Neural progenitor cell (in vitro differentiated cells): ENCODE measurements around the gene PACSIN2. TPM values are rescaled to one million over a fixed set of nuclear protein-coding genes. Genes with fewer than 3 reads are reported as not detected.

Experiments
- DNase-seq: peaks from one replicate; pipeline ENCODE4 v3.0.0-alpha.2; 2016; ENCODE audit warnings: low spot score
- H2AFZ ChIP-seq: fragments of 200-600 bp; sonication (generic); replicated peaks from 2 replicates; pipeline ENCODE4 v1.6.1; 2016; ENCODE audit warnings: antibody characterized with exemption
- H3F3A ChIP-seq: fragments of 200-600 bp; sonication (generic); 2 replicates; pipeline ENCODE4 v1.6.1; 2016; ENCODE audit warnings: antibody characterized with exemption, low read depth
- H3K27ac ChIP-seq: fragments of 200-600 bp; sonication (generic); 2 replicates; pipeline ENCODE4 v1.5.1; 2016; ENCODE audit warnings: mild to moderate bottlenecking
- H3K27me3 ChIP-seq: fragments of 200-600 bp; sonication (generic); 2 replicates; pipeline ENCODE4 v1.6.1; 2016; ENCODE audit warnings: mild to moderate bottlenecking, moderate library complexity
- H3K36me3 ChIP-seq: fragments of 200-600 bp; sonication (generic); 2 replicates; pipeline ENCODE4 v1.5.1; 2016
- H3K4me1 ChIP-seq: fragments of 200-600 bp; sonication (generic); 2 replicates; pipeline ENCODE4 v1.6.1; 2016; ENCODE audit warnings: mixed run types
- H3K4me2 ChIP-seq: fragments of 200-600 bp; sonication (generic); 2 replicates; pipeline ENCODE4 v1.6.1; 2016
- H3K4me3 ChIP-seq: fragments of 200-600 bp; sonication (generic); 2 replicates; pipeline ENCODE4 v1.5.1; 2016
- H3K79me2 ChIP-seq: fragments of 200-600 bp; sonication (generic); 2 replicates; pipeline ENCODE4 v1.6.1; 2016; ENCODE audit warnings: low read depth
- H3K9ac ChIP-seq: fragments of 200-600 bp; sonication (generic); 2 replicates; pipeline ENCODE4 v1.6.1; 2016
- H3K9me3 ChIP-seq: fragments of 200-600 bp; sonication (generic); 2 replicates; pipeline ENCODE4 v1.5.1; 2016; ENCODE audit warnings: low read depth
- H4K20me1 ChIP-seq: fragments of 200-600 bp; sonication (generic); 2 replicates; pipeline ENCODE4 v1.6.1; 2016; ENCODE audit warnings: low read depth
- H3K27ac Mint-ChIP-seq: 3 replicates; pipeline ENCODE4 v1.8.0; 2021; ENCODE audit warnings: mixed read lengths
- H3K27me3 Mint-ChIP-seq: 2 replicates; pipeline ENCODE4 v1.8.0; 2022; ENCODE audit warnings: low read depth, mild to moderate bottlenecking, inconsistent platforms, moderate library complexity, mixed read lengths; ENCODE audit not compliant: insufficient read depth
- H3K36me3 Mint-ChIP-seq: 3 replicates; pipeline ENCODE4 v1.8.0; 2021; ENCODE audit warnings: mixed read lengths
- H3K4me1 Mint-ChIP-seq: 3 replicates; pipeline ENCODE4 v1.8.0; 2021; ENCODE audit warnings: mixed read lengths
- H3K4me3 Mint-ChIP-seq: 3 replicates; pipeline ENCODE4 v1.8.0; 2021; ENCODE audit warnings: mild to moderate bottlenecking, moderate library complexity, mixed read lengths
- H3K9me3 Mint-ChIP-seq: 3 replicates; pipeline ENCODE4 v1.8.0; 2020; ENCODE audit warnings: mixed read lengths
- EZH2 ChIP-seq: fragments of 200-600 bp; sonication (generic); IDR thresholded peaks from 2 replicates; pipeline ENCODE4 v1.6.1; 2017; ENCODE audit warnings: antibody characterized with exemption, mild to moderate bottlenecking, moderate library complexity
- EZH2phosphoT487 ChIP-seq: fragments of 200-600 bp; sonication (generic); IDR thresholded peaks from 2 replicates; pipeline ENCODE4 v1.6.1; 2017; ENCODE audit warnings: antibody characterized with exemption
- total RNA-seq: library from RNA; depleted of rRNA; stranded (reverse); fragments of >200 nt; gene quantifications from 2 replicates; pipeline ENCODE4 v1.2.3, GENCODE V29; 2015; ENCODE audit warnings: low replicate concordance
- TF ChIP-seq, protein P1 (sequence below): fragments of 200-600 bp; sonication (generic); IDR thresholded peaks from 2 replicates; pipeline ENCODE4 v1.5.1; 2017; ENCODE audit warnings: antibody characterized with exemption, mild to moderate bottlenecking

The PACSIN2 gene
- total RNA-seq, 1 donor from 2014 or later = 38.1 TPM

DNA sequence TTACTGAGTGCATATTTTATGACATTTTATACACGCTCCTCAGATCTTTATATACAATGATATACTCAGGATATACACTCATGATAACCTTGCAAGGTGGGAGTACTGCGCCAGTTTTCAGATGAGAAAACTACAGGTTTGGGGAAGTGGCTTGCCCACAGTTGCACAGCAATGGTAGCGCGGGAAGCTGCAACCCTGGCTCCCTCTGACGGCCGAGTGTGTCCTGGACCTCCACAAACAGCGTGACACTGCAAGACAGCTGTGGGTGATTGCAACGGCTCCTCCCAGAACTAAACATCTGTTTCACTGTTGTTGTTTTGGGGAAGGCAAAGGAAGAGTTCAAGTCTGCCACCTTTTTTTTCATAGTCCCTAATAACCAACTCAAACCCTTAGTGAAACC is 47.0 kb downstream of the PACSIN2 start:
- Mint-ChIP-seq H3K36me3 (peaks cover 35% of the 10 kb centered on the region), H3K4me1 (peaks cover 25% of the 10 kb centered on the region), H3K9me3 (peaks cover 28% of the 10 kb centered on the region), H3K4me3 (no peak overlapping the region), H3K27me3 (peaks cover 5% of the 10 kb centered on the region), H3K27ac (no peak overlapping the region)
- DNase-seq = no peak
- no peaks in the 10 kb centered on the region for H3K27me3 ChIP-seq
- peaks cover 68% of the 10 kb centered on the region for H3K79me2 ChIP-seq
- no peak overlapping the region for H3K27ac ChIP-seq
- no peak overlapping the region for H2AFZ ChIP-seq
- H3K4me1 ChIP-seq = peaks cover 12% of the 10 kb centered on the region
- H3K4me2 ChIP-seq = no peak overlapping the region
- TF ChIP-seq, protein P1, sequence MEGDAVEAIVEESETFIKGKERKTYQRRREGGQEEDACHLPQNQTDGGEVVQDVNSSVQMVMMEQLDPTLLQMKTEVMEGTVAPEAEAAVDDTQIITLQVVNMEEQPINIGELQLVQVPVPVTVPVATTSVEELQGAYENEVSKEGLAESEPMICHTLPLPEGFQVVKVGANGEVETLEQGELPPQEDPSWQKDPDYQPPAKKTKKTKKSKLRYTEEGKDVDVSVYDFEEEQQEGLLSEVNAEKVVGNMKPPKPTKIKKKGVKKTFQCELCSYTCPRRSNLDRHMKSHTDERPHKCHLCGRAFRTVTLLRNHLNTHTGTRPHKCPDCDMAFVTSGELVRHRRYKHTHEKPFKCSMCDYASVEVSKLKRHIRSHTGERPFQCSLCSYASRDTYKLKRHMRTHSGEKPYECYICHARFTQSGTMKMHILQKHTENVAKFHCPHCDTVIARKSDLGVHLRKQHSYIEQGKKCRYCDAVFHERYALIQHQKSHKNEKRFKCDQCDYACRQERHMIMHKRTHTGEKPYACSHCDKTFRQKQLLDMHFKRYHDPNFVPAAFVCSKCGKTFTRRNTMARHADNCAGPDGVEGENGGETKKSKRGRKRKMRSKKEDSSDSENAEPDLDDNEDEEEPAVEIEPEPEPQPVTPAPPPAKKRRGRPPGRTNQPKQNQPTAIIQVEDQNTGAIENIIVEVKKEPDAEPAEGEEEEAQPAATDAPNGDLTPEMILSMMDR = no peak
- TF ChIP-seq EZH2 (no peak), EZH2phosphoT487 (no peak)
- H3F3A ChIP-seq = peaks cover 10% of the 10 kb centered on the region
- no peaks in the 10 kb centered on the region for H3K9me3 ChIP-seq
- H4K20me1 ChIP-seq = peaks cover 41% of the 10 kb centered on the region
- no peaks in the 10 kb centered on the region for H3K36me3 ChIP-seq
- no peak overlapping the region for H3K4me3 ChIP-seq
- H3K9ac ChIP-seq = no peak overlapping the region

DNA sequence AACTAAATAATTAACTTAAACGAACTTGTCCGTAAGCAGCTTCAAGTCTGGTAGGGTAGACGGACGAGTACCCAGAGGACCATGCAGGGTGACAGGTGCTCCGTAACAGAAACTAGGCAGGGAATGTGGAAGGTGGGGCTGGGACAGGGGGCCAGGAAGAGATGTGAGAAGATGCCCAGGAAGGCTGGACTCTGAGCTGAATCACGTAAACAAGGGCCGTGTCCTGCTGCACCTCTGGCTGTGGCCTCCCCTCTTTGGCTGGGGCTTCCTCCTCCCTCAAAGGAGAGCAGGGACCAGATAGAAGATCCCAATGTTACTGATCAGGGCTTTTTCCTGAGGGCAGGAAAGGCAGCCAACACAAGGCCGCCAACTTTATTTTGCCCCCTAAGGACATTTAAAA is 47.9 kb downstream of the PACSIN2 start:
- Histone ChIP-seq H3K27ac (no peak overlapping the region), H3K4me2 (no peak overlapping the region), H3K36me3 (no peaks in the 10 kb centered on the region), H3K79me2 (peaks cover 66% of the 10 kb centered on the region), H3F3A (peaks cover 10% of the 10 kb centered on the region), H3K9ac (no peak overlapping the region), H4K20me1 (peaks cover 49% of the 10 kb centered on the region), H3K4me3 (no peak overlapping the region), H3K27me3 (no peaks in the 10 kb centered on the region), H3K9me3 (no peaks in the 10 kb centered on the region), H2AFZ (no peak overlapping the region), H3K4me1 (peaks cover 12% of the 10 kb centered on the region)
- Mint-ChIP-seq H3K36me3 (peaks cover 31% of the 10 kb centered on the region), H3K27me3 (peaks cover 5% of the 10 kb centered on the region), H3K27ac (no peak overlapping the region), H3K4me1 (peaks cover 25% of the 10 kb centered on the region), H3K9me3 (peaks cover 25% of the 10 kb centered on the region), H3K4me3 (no peak overlapping the region)
- TF ChIP-seq EZH2 = no peak
- TF ChIP-seq, protein P1 = no peak
- TF ChIP-seq EZH2phosphoT487 = no peak
- no peak for DNase-seq

DNA sequence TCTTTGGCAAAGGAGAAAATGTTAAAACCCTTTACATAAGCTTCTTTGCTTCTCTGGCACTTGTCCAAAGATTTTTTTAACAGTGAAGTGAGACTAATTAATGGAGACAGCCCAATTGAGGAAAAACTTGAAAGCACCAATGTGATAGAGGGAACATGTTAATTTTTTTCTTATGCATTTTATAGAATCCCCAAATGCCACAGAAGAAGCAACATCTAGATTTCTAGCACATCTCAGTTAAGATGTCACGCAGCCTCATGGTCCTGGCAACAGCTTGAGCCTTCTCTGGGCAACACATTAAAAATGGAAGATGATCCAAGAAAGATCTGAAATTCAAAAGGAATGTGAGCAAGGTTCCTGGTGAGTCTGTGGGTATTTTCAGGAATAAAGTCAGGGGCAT is 48.5 kb downstream of the PACSIN2 start:
- Mint-ChIP-seq H3K27me3 (peaks cover 5% of the 10 kb centered on the region), H3K4me3 (no peak overlapping the region), H3K4me1 (peaks cover 29% of the 10 kb centered on the region), H3K9me3 (peaks cover 22% of the 10 kb centered on the region), H3K27ac (no peak overlapping the region), H3K36me3 (peaks cover 29% of the 10 kb centered on the region)
- no peaks in the 10 kb centered on the region for H3K27me3 ChIP-seq
- no peak overlapping the region for H2AFZ ChIP-seq
- peaks cover 70% of the 10 kb centered on the region for H3K79me2 ChIP-seq
- no peak overlapping the region for H3K4me2 ChIP-seq
- H3K4me1 ChIP-seq = peaks cover 16% of the 10 kb centered on the region
- H4K20me1 ChIP-seq = peaks cover 53% of the 10 kb centered on the region
- no peaks in the 10 kb centered on the region for H3K9me3 ChIP-seq
- no peaks in the 10 kb centered on the region for H3K36me3 ChIP-seq
- TF ChIP-seq, protein P1 = no peak
- TF ChIP-seq EZH2 (no peak), EZH2phosphoT487 (no peak)
- no peak overlapping the region for H3K27ac ChIP-seq
- no peak overlapping the region for H3K4me3 ChIP-seq
- H3F3A ChIP-seq = peaks cover 10% of the 10 kb centered on the region
- H3K9ac ChIP-seq = no peak overlapping the region
- no peak for DNase-seq
